Smooth muscle cell (in vitro differentiated cells): ENCODE measurements around the gene FOXP1. TPM values are rescaled to one million over a fixed set of nuclear protein-coding genes. Genes with fewer than 3 reads are reported as not detected.

Source experiments
- DNase-seq: peaks from one replicate; lab custom pipeline; 2025; ENCODE audit not compliant: unreplicated experiment; lab: John Stamatoyannopoulos, UW
- H2AFZ ChIP-seq: fragments of 200-600 bp; sonication (generic); 2 replicates; pipeline ENCODE4 v1.6.0; 2016; ENCODE audit warnings: antibody characterized with exemption, low read depth, mild to moderate bottlenecking
- H3F3A ChIP-seq: fragments of 200-600 bp; sonication (generic); 2 replicates; pipeline ENCODE4 v1.6.0; 2017; ENCODE audit warnings: antibody characterized with exemption, low read depth
- H3K27ac ChIP-seq: fragments of 200-600 bp; sonication (generic); 2 replicates; pipeline ENCODE4 v1.5.1; 2016; ENCODE audit warnings: low read depth, mild to moderate bottlenecking
- H3K27me3 ChIP-seq: fragments of 200-600 bp; sonication (generic); 2 replicates; pipeline ENCODE4 v1.6.1; 2016; ENCODE audit warnings: low read depth, mild to moderate bottlenecking
- H3K36me3 ChIP-seq: fragments of 200-600 bp; sonication (generic); 2 replicates; pipeline ENCODE4 v1.5.1; 2016; ENCODE audit warnings: low read depth
- H3K4me1 ChIP-seq: fragments of 200-600 bp; sonication (generic); 2 replicates; pipeline ENCODE4 v1.5.1; 2016; ENCODE audit warnings: low read depth
- H3K4me2 ChIP-seq: fragments of 200-600 bp; sonication (generic); 2 replicates; pipeline ENCODE4 v1.6.0; 2016; ENCODE audit warnings: mild to moderate bottlenecking
- H3K4me3 ChIP-seq: fragments of 200-600 bp; sonication (generic); 2 replicates; pipeline ENCODE4 v1.5.1; 2016; ENCODE audit warnings: mild to moderate bottlenecking
- H3K79me2 ChIP-seq: fragments of 200-600 bp; sonication (generic); 2 replicates; pipeline ENCODE4 v1.6.0; 2016; ENCODE audit warnings: low read depth, mild to moderate bottlenecking
- H3K9ac ChIP-seq: fragments of 200-600 bp; sonication (generic); 2 replicates; pipeline ENCODE4 v1.6.0; 2016; ENCODE audit warnings: low read depth
- H3K9me3 ChIP-seq: fragments of 200-600 bp; sonication (generic); replicated peaks from 2 replicates; pipeline ENCODE4 v1.5.1; 2016; ENCODE audit warnings: low read depth
- H4K20me1 ChIP-seq: fragments of 200-600 bp; sonication (generic); 2 replicates; pipeline ENCODE4 v1.6.0; 2016; ENCODE audit warnings: low read depth
- WGBS: methylation state at CpG from one replicate; pipeline ENCODE4 v1.1.7; 2016; ENCODE audit warnings: low lambda C conversion rate; 5-methylcytosine and 5-hydroxymethylcytosine counted together
- polyA plus RNA-seq: library from polyadenylated mRNA; unstranded; fragments of >200 nt; fragmentation: Nextera tagmentation; extraction: Ambion mirVana; gene quantifications from 2 replicates; pipeline ENCODE4 v1.2.1, GENCODE V29; 2016
- total RNA-seq: library from RNA; depleted of rRNA; stranded (reverse); fragments of >200 nt; gene quantifications from 2 replicates; pipeline ENCODE4 v1.2.3, GENCODE V29; 2014
- TF ChIP-seq, protein P1 (sequence below): fragments of 200-600 bp; sonication (generic); IDR thresholded peaks from 2 replicates; pipeline ENCODE4 v1.5.1; 2017; ENCODE audit warnings: borderline replicate concordance, mild to moderate bottlenecking, antibody characterized with exemption; ENCODE audit not compliant: insufficient read depth, poor library complexity, severe bottlenecking

The FOXP1 gene
- total and polyA plus RNA-seq, 2 experiments from 2014 or later, result 40.9 to 68.0 TPM

DNA sequence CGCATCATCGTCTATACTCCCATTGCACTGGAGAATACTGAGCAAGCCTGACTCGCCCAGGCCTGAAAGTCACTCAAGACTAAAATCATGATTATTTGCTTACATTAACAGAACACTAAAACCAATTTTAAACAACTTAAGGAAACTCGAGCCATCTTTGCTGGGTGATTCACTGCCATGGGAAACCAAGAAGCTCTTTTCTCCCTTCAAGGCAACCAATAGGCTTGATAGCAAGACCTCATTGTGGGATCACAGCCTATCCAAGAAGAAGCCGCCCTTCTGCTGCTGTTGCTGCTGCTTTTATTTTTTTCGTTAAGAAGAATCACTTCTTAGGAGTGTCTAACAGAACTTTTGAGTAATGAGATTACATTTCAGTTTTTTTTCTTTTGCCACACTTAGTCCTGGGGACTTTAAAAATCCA lies 479.4 kb downstream of the FOXP1 start:
- Histone ChIP-seq H3K4me2 (peak overlapping the region; percentile 11), H3K79me2 (peaks cover 8% of the 10 kb centered on the region), H3K9me3 (no peaks in the 10 kb centered on the region), H3F3A (peaks cover 10% of the 10 kb centered on the region), H3K27ac (peak overlapping the region; percentile 93), H3K27me3 (no peaks in the 10 kb centered on the region), H3K4me1 (peaks cover 24% of the 10 kb centered on the region), H3K4me3 (no peak overlapping the region), H3K9ac (no peak overlapping the region), H4K20me1 (peaks cover 5% of the 10 kb centered on the region), H2AFZ (no peak overlapping the region), H3K36me3 (no peaks in the 10 kb centered on the region)
- TF ChIP-seq, protein P1, sequence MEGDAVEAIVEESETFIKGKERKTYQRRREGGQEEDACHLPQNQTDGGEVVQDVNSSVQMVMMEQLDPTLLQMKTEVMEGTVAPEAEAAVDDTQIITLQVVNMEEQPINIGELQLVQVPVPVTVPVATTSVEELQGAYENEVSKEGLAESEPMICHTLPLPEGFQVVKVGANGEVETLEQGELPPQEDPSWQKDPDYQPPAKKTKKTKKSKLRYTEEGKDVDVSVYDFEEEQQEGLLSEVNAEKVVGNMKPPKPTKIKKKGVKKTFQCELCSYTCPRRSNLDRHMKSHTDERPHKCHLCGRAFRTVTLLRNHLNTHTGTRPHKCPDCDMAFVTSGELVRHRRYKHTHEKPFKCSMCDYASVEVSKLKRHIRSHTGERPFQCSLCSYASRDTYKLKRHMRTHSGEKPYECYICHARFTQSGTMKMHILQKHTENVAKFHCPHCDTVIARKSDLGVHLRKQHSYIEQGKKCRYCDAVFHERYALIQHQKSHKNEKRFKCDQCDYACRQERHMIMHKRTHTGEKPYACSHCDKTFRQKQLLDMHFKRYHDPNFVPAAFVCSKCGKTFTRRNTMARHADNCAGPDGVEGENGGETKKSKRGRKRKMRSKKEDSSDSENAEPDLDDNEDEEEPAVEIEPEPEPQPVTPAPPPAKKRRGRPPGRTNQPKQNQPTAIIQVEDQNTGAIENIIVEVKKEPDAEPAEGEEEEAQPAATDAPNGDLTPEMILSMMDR, result no peak
- DNase-seq, result no peak
- WGBS, result 68% methylated on average over 6 of the region's 6 CpGs

- Histone ChIP-seq H3K4me2 (no peak overlapping the region), H3K4me1 (peaks cover 24% of the 10 kb centered on the region), H3K79me2 (peaks cover 8% of the 10 kb centered on the region), H3K9ac (peak overlapping the region; percentile 88), H3F3A (peaks cover 10% of the 10 kb centered on the region), H4K20me1 (peaks cover 9% of the 10 kb centered on the region), H2AFZ (no peak overlapping the region), H3K4me3 (no peak overlapping the region), H3K9me3 (no peaks in the 10 kb centered on the region), H3K27ac (peak overlapping the region; percentile 93), H3K36me3 (no peaks in the 10 kb centered on the region), H3K27me3 (no peaks in the 10 kb centered on the region)
- TF ChIP-seq, protein P1, result no peak
- DNase-seq, result no peak
- 83% methylated on average over 9 of the region's 9 CpGs for WGBS
Measured at GRCh38 chr3:71103430-71103921, 480.1 kb downstream of the FOXP1 start.

- 68% methylated on average over 11 of the region's 11 CpGs for WGBS
- no peak overlapping the region for H2AFZ ChIP-seq
- TF ChIP-seq, protein P1, result no peak
Measured at GRCh38 chr3:71102111-71102983, 481.2 kb downstream of the FOXP1 start.

More at GRCh38 chr3:71102111-71102983, 481.2 kb downstream of the FOXP1 start:
- H3K4me2 ChIP-seq, result peak overlapping the region; percentile 27
- H3K27me3 ChIP-seq, result no peaks in the 10 kb centered on the region
- peaks cover 8% of the 10 kb centered on the region for H3K79me2 ChIP-seq
- H3K4me3 ChIP-seq, result no peak overlapping the region
- peaks cover 10% of the 10 kb centered on the region for H4K20me1 ChIP-seq
- H3K9me3 ChIP-seq, result no peaks in the 10 kb centered on the region
- peak overlapping the region; percentile 93 for H3K27ac ChIP-seq
- peaks cover 10% of the 10 kb centered on the region for H3F3A ChIP-seq
- H3K4me1 ChIP-seq, result peaks cover 24% of the 10 kb centered on the region
- DNase-seq, result no peak
- H3K9ac ChIP-seq, result peak overlapping the region; percentile 88
- no peaks in the 10 kb centered on the region for H3K36me3 ChIP-seq
